Measurements from ENCODE around the gene PLN.

The PLN gene

GRCh38 chr6:118548136-118548535 lies at the start of gene PLN:
PLN (plus strand) TSS chr6:118548296; CDS start chr6:118558922, 10,626 bp downstream.
- DNase-seq (ENCODE audit: low read depth in 1 of 2, low spot score in 1 of 2): no peak

GRCh38 chr6:118500130-118501015 lies 47.7 kb upstream of the PLN start:
- no peak for DNase-seq (ENCODE audit: low read depth in 1 of 2, low spot score in 1 of 2)

GRCh38 chr6:118501099-118501498 lies 47.0 kb upstream of the PLN start:
- DNase-seq (ENCODE audit: low read depth in 1 of 2, low spot score in 1 of 2): no peak

GRCh38 chr6:118501765-118502164 lies 46.3 kb upstream of the PLN start:
- DNase-seq (ENCODE audit: low read depth in 1 of 2, low spot score in 1 of 2): no peak

- no peak for DNase-seq (ENCODE audit: low read depth in 1 of 2, low spot score in 1 of 2)
Measured at GRCh38 chr6:118502169-118502568, 45.9 kb upstream of the PLN start.

GRCh38 chr6:118504611-118505010 lies 43.5 kb upstream of the PLN start:
- DNase-seq (ENCODE audit: low read depth in 1 of 2, low spot score in 1 of 2): no peak

- no peak for DNase-seq (ENCODE audit: low read depth in 1 of 2, low spot score in 1 of 2)
Measured at GRCh38 chr6:118505656-118506055, 42.4 kb upstream of the PLN start.

GRCh38 chr6:118506071-118506638 lies 41.9 kb upstream of the PLN start:
- DNase-seq (ENCODE audit: low read depth in 1 of 2, low spot score in 1 of 2): no peak

GRCh38 chr6:118507636-118508035 lies 40.5 kb upstream of the PLN start:
- no peak for DNase-seq (ENCODE audit: low read depth in 1 of 2, low spot score in 1 of 2)

- DNase-seq (ENCODE audit: low read depth in 1 of 2, low spot score in 1 of 2): no peak
Measured at GRCh38 chr6:118509009-118509617, 39.0 kb upstream of the PLN start.

- DNase-seq (ENCODE audit: low read depth in 1 of 2, low spot score in 1 of 2): no peak
Measured at GRCh38 chr6:118511930-118512715, 36.0 kb upstream of the PLN start.

GRCh38 chr6:118514689-118515088 lies 33.4 kb upstream of the PLN start:
- no peak for DNase-seq (ENCODE audit: low read depth in 1 of 2, low spot score in 1 of 2)

- no peak for DNase-seq (ENCODE audit: low read depth in 1 of 2, low spot score in 1 of 2)
Measured at GRCh38 chr6:118522422-118522821, 25.7 kb upstream of the PLN start.

- no peak for DNase-seq (ENCODE audit: low read depth in 1 of 2, low spot score in 1 of 2)
Measured at GRCh38 chr6:118523216-118523615, 24.9 kb upstream of the PLN start.

GRCh38 chr6:118524686-118525085 lies 23.4 kb upstream of the PLN start:
- DNase-seq (ENCODE audit: low read depth in 1 of 2, low spot score in 1 of 2): no peak

GRCh38 chr6:118525913-118526780 lies 21.9 kb upstream of the PLN start:
- no peak for DNase-seq (ENCODE audit: low read depth in 1 of 2, low spot score in 1 of 2)

GRCh38 chr6:118528129-118528528 lies 20.0 kb upstream of the PLN start:
- DNase-seq (ENCODE audit: low read depth in 1 of 2, low spot score in 1 of 2): no peak

- no peak for DNase-seq (ENCODE audit: low read depth in 1 of 2, low spot score in 1 of 2)
Measured at GRCh38 chr6:118529756-118530155, 18.3 kb upstream of the PLN start.

GRCh38 chr6:118530942-118531341 lies 17.2 kb upstream of the PLN start:
- no peak for DNase-seq (ENCODE audit: low read depth in 1 of 2, low spot score in 1 of 2)

GRCh38 chr6:118535176-118535844 lies 12.8 kb upstream of the PLN start:
- no peak for DNase-seq (ENCODE audit: low read depth in 1 of 2, low spot score in 1 of 2)

All from activated T-helper 1 cell treated with anti-CD3 and anti-CD28 coated beads, Interleukin-2, amount 50 U/mL, for 16 hours (primary cell).